ENCODE data around the gene PIPOX.

DNA sequence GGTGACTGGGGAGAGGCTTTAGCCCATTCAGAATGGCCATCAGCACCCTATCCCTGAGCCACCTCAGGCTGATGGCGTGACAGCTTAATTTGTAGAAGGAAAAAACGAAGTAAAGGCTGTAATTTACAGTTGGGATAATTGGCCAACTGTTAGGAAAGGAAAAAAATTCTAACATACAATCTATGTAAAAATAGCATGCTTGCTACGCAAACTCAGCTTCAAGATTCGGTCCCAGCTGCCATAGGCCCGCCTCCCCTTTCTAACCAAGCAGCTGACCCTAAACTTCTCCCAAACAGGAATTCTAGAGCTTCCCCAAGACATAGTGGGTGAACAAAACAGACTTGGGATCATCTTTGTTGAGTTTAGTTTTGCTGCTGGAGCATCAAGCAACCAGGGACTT, 42.0 kb upstream of the PIPOX start:
- no peak for TF ChIP-seq POLR2A (IDR thresholded peaks at IDR 0.05)
- TF ChIP-seq, protein P1, sequence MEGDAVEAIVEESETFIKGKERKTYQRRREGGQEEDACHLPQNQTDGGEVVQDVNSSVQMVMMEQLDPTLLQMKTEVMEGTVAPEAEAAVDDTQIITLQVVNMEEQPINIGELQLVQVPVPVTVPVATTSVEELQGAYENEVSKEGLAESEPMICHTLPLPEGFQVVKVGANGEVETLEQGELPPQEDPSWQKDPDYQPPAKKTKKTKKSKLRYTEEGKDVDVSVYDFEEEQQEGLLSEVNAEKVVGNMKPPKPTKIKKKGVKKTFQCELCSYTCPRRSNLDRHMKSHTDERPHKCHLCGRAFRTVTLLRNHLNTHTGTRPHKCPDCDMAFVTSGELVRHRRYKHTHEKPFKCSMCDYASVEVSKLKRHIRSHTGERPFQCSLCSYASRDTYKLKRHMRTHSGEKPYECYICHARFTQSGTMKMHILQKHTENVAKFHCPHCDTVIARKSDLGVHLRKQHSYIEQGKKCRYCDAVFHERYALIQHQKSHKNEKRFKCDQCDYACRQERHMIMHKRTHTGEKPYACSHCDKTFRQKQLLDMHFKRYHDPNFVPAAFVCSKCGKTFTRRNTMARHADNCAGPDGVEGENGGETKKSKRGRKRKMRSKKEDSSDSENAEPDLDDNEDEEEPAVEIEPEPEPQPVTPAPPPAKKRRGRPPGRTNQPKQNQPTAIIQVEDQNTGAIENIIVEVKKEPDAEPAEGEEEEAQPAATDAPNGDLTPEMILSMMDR (IDR thresholded peaks at IDR 0.05) = no peak

Measured in vagina (tissue), 2 donors.